GM12878 (cell line): Measurements from ENCODE around the gene ABCA2. TPM values are rescaled to one million over a fixed set of nuclear protein-coding genes. Genes with fewer than 3 reads are reported as not detected.

Source experiments
- ATAC-seq: fragments of 200-7000 bp; cut with Tn5 transposase; 3 replicates; pipeline ENCODE4 v1.9.1; 2020; ENCODE audit warnings: mild to moderate bottlenecking, moderate library complexity
- BruUV-seq: library from RNA; stranded (reverse); fragments of 400-500 nt; replicated peaks from 2 replicates; lab custom pipeline; 2021; lab: Mats Ljungman, UMichigan
- CTCF ChIA-PET: fragments of 300-600 bp; sonication (Branson Sonifier 250); formaldehyde crosslinking; extraction: SDS; loops from one replicate; lab custom pipeline; 2021; ENCODE audit warnings: inconsistent platforms; lab: Yijun Ruan, JAX
- POLR2A ChIA-PET: fragments of 350-600 bp; formaldehyde crosslinking; extraction: SDS; loops from one replicate; lab custom pipeline; 2021; ENCODE audit warnings: inconsistent platforms; lab: Charles Lee
- RAD21 ChIA-PET: fragments of 300-600 bp; sonication (Branson Sonifier 250); formaldehyde crosslinking; loops from one replicate; lab custom pipeline; 2023; ENCODE audit warnings: antibody characterized with exemption; ENCODE audit not compliant: unreplicated experiment; lab: Charles Lee
- SMC1A ChIA-PET: fragments of 300-600 bp; sonication (Branson Sonifier 250); formaldehyde crosslinking; loops from one replicate; lab custom pipeline; 2023; ENCODE audit not compliant: unreplicated experiment, uncharacterized antibody; lab: Charles Lee
- DNase-seq: peaks from one replicate; pipeline ENCODE4 v3.0.0-alpha.2; 2011; ENCODE audit warnings: low read depth, low spot score
- FAIRE-seq: peaks from 3 replicates; lab custom pipeline; 2011; peaks lifted over from hg19 to GRCh38; lab: Jason Lieb, UNC
- H2AFZ ChIP-seq: 2 replicates; pipeline ENCODE4 v1.6.0; 2011; ENCODE audit warnings: low read depth, low read length, control low read depth; ENCODE audit not compliant: control insufficient read depth
- H3K27ac ChIP-seq: 2 replicates; pipeline ENCODE4 v1.5.1; 2011; ENCODE audit warnings: control low read depth; ENCODE audit not compliant: control insufficient read depth, insufficient read depth
- H3K27me3 ChIP-seq, 2 experiments: replicated peaks in 1 of 2; 2 replicates each; pipeline versions ENCODE4 v1.6.0 to v1.6.1; 2011; ENCODE audit warnings: low read length in 1 of 2; ENCODE audit not compliant: control insufficient read depth in 2 of 2, insufficient read depth in 2 of 2
- H3K36me3 ChIP-seq, 2 experiments: 2 replicates each; pipeline ENCODE4 v1.5.1; 2011; ENCODE audit warnings: low read length in 1 of 2; ENCODE audit not compliant: control insufficient read depth in 2 of 2, insufficient read depth in 2 of 2
- H3K4me1 ChIP-seq: 2 replicates; pipeline ENCODE4 v1.6.1; 2011; ENCODE audit warnings: mild to moderate bottlenecking, low read length, moderate library complexity, mixed read lengths; ENCODE audit not compliant: control insufficient read depth, insufficient read depth
- H3K4me2 ChIP-seq: 2 replicates; pipeline ENCODE4 v1.6.0; 2011; ENCODE audit warnings: control low read depth; ENCODE audit not compliant: control insufficient read depth, insufficient read depth
- H3K4me3 ChIP-seq: fragments of 200-600 bp; sonication (generic); 2 replicates; pipeline ENCODE4 v1.5.1; 2016
- H3K79me2 ChIP-seq: 2 replicates; pipeline ENCODE4 v1.6.0; 2011; ENCODE audit warnings: low read length; ENCODE audit not compliant: control insufficient read depth, insufficient read depth
- H3K9ac ChIP-seq: 2 replicates; pipeline ENCODE4 v1.8.0; 2011; ENCODE audit warnings: low read length, control low read depth, mixed read lengths; ENCODE audit not compliant: control insufficient read depth, insufficient read depth
- H3K9me3 ChIP-seq: replicated peaks from 3 replicates; pipeline ENCODE4 v1.5.1; 2011; ENCODE audit warnings: mild to moderate bottlenecking, low read length; ENCODE audit not compliant: control insufficient read depth, insufficient read depth
- H4K20me1 ChIP-seq: 2 replicates; pipeline ENCODE4 v1.6.0; 2011; ENCODE audit not compliant: control insufficient read depth, insufficient read depth
- CREB1 ChIP-seq: IDR thresholded peaks from 2 replicates; pipeline ENCODE4 v1.6.1; 2012; ENCODE audit warnings: low read depth, mild to moderate bottlenecking, inconsistent platforms
- DPF2 ChIP-seq: fragments of 450-650 bp; IDR thresholded peaks from 2 replicates; pipeline ENCODE4 v1.6.1; 2017; ENCODE audit warnings: mild to moderate bottlenecking
- HCFC1 ChIP-seq: fragments of 150-350 bp; IDR thresholded peaks from 2 replicates; pipeline ENCODE4 v1.6.1; 2014; ENCODE audit warnings: low read length
- MEF2A ChIP-seq: IDR thresholded peaks from 2 replicates; pipeline ENCODE4 v1.6.1; 2011; ENCODE audit warnings: low read depth, mild to moderate bottlenecking, low read length, moderate library complexity; ENCODE audit not compliant: insufficient read depth
- MEF2B ChIP-seq: fragments of 450-650 bp; IDR thresholded peaks from 2 replicates; pipeline ENCODE4 v1.6.1; 2018; ENCODE audit warnings: mild to moderate bottlenecking, moderate library complexity; ENCODE audit not compliant: partially characterized antibody, poor library complexity, severe bottlenecking
- NFYB ChIP-seq: IDR thresholded peaks from 2 replicates; pipeline ENCODE4 v1.6.1; 2011; ENCODE audit warnings: low read depth, mild to moderate bottlenecking, low read length, improper control_type of control experiment, moderate library complexity; ENCODE audit not compliant: insufficient read depth
- RAD21 ChIP-seq: IDR thresholded peaks from 2 replicates; pipeline ENCODE4 v1.6.1; 2011; ENCODE audit warnings: mild to moderate bottlenecking, low read depth, low read length, moderate library complexity; ENCODE audit not compliant: insufficient read depth
- WGBS: methylation state at CpG from one replicate; pipeline ENCODE4 v1.1.6; 2016; ENCODE audit warnings: low lambda C conversion rate; ENCODE audit not compliant: insufficient replicate concordance, insufficient coverage; ENCODE audit errors: missing lambda C conversion rate; 5-methylcytosine and 5-hydroxymethylcytosine counted together
- in situ Hi-C: fragments of 300-500 bp; cut with MboI; formaldehyde crosslinking; loops from 9 replicates; pipeline ENCODE4 v1.14.3; 2018; ENCODE audit warnings: mixed read lengths
- intact Hi-C: fragments of 100-400 bp; cut with micrococcal nuclease; formaldehyde crosslinking; loops from one replicate; pipeline ENCODE4 v1.14.2; 2022; ENCODE audit not compliant: unreplicated experiment
- polyA plus RNA-seq, 11 experiments: library from polyadenylated mRNA; depleted of rRNA in 4 of 11; unstranded in 6 of 11; stranded (reverse) in 5 of 11; fragments of >200 nt; fragmentation: Nextera tagmentation in 4 of 11; fragmentation: Illumina TruSeq in 1 of 11; extraction: Ambion mirVana in 4 of 11; extraction: Trizol in 1 of 11; gene quantifications; 1 replicate in 1 of 11; 2 replicates in 10 of 11; pipeline versions ENCODE4 v1.2.1 to v1.2.3, GENCODE V29; 2011 to 2016; ENCODE audit warnings: inconsistent platforms in 2 of 11, missing spikeins in 2 of 11, low read depth in 1 of 11
- total RNA-seq, 4 experiments: library from RNA; depleted of rRNA in 3 of 4; stranded (reverse); fragments of >200 nt in 3 of 4; fragmentation: Illumina TruSeq in 1 of 4; extraction: Trizol in 1 of 4; gene quantifications; 2 replicates each; pipeline versions ENCODE4 v1.2.1 to v1.2.3, GENCODE V29; 2013 to 2021

ABCA2 gene
- total and polyA plus RNA-seq, 10 of the 15 experiments (the other 5 are each of a cell fraction or from before 2014, with no cell fraction given), result 0.13 to 2.6 (median 0.71) TPM; not detected in 2

- intact Hi-C loops (no loop called here), in situ Hi-C loops (no loop called here)
- POLR2A ChIA-PET, result no interaction called here
- H3K4me3 ChIP-seq, result no peak overlapping the region
- no peak overlapping the region for H3K4me2 ChIP-seq
- no peaks in the 10 kb centered on the region for H3K79me2 ChIP-seq
- no peak for FAIRE-seq
- H4K20me1 ChIP-seq, result no peaks in the 10 kb centered on the region
- BruUV-seq, result TSS peak; percentile 75
- RAD21 ChIA-PET, result interaction anchor here (3.1 kb wide), 1 partner anchor 16 kb away, joined by 18 read pairs; the partner anchor contains the start of gene NPDC1
- no peak for ATAC-seq
- no peak for TF ChIP-seq DPF2
- no peak for TF ChIP-seq NFYB
- no peak for TF ChIP-seq CREB1
- no peak for TF ChIP-seq HCFC1
- TF ChIP-seq RAD21, result no peak
- TF ChIP-seq MEF2B, result no peak
- no peak for TF ChIP-seq MEF2A
- no peaks in the 10 kb centered on the region for H3K27me3 ChIP-seq
- H2AFZ ChIP-seq, result no peak overlapping the region
- H3K27ac ChIP-seq, result no peak overlapping the region
- 67% methylated on average over 15 of the region's 15 CpGs for WGBS
- H3K4me1 ChIP-seq, result no peaks in the 10 kb centered on the region
- no peaks in the 10 kb centered on the region; a peak in 2 of 4 replicates for H3K36me3 ChIP-seq
- CTCF ChIA-PET, result interaction anchor here (6.4 kb wide), 1 partner anchor 14 kb away, joined by 81 read pairs; the partner anchor contains the start of gene NPDC1
- SMC1A ChIA-PET, result no interaction called here
- no peak for DNase-seq
- no peak overlapping the region for H3K9ac ChIP-seq
- H3K9me3 ChIP-seq, result no peaks in the 10 kb centered on the region
Observed at GRCh38 chr9:137062384-137062783, 34.3 kb upstream of the ABCA2 start.
